K562 (cell line): ENCODE measurements around the gene CCDC102B. TPM values are rescaled to one million over a fixed set of nuclear protein-coding genes. Genes with fewer than 3 reads are reported as not detected.

Source experiments
- ATAC-seq: fragments of 200-7000 bp; cut with Tn5 transposase; 3 replicates; pipeline ENCODE4 v1.9.1; 2020; ENCODE audit warnings: moderate library complexity
- BruUV-seq: library from RNA; stranded (reverse); fragments of 400-500 nt; replicated peaks from 2 replicates; lab custom pipeline; 2021; lab: Mats Ljungman, UMichigan
- CTCF ChIA-PET: fragments of 300-600 bp; formaldehyde crosslinking; extraction: SDS; loops from one replicate; lab custom pipeline; 2021; ENCODE audit warnings: low intra/inter-chr PET ratio; lab: Yijun Ruan, JAX
- POLR2A ChIA-PET: fragments of 300-600, 350-650 bp; sonication (Branson Sonifier 250); formaldehyde crosslinking; extraction: SDS; loops from one replicate; lab custom pipeline; 2021; ENCODE audit warnings: antibody characterized with exemption, inconsistent platforms; lab: Yijun Ruan, JAX
- DNase-seq, 4 experiments: peaks; one replicate each; pipeline versions ENCODE4 v3.0.0 to v3.0.0-alpha.2; 2011 to 2018; ENCODE audit warnings: low spot score in 3 of 4, mixed read lengths in 3 of 4; ENCODE audit errors: extremely low read depth in 1 of 4
- FAIRE-seq: peaks from 2 replicates; lab custom pipeline; 2011; peaks lifted over from hg19 to GRCh38; lab: Jason Lieb, UNC
- H2AFZ ChIP-seq: 2 replicates; pipeline ENCODE4 v1.6.0; 2011; ENCODE audit warnings: low read depth, low read length, control low read depth, inconsistent platforms
- H3K27ac ChIP-seq: fragments of 200-600 bp; 3 replicates; pipeline ENCODE4 v1.8.0; 2011; ENCODE audit warnings: low read depth, mild to moderate bottlenecking, control low read depth, inconsistent platforms, low read length, moderate library complexity, mixed read lengths; ENCODE audit errors: extremely low read depth
- H3K27me3 ChIP-seq, 2 experiments: fragments of 300-600 bp in 1 of 2; 2 replicates in 1 of 2; 3 replicates in 1 of 2; pipeline versions ENCODE4 v1.6.0 to v1.8.0; 2011; ENCODE audit warnings: inconsistent platforms in 2 of 2, low read length in 2 of 2, mild to moderate bottlenecking in 1 of 2, mixed read lengths in 1 of 2, moderate library complexity in 1 of 2; ENCODE audit not compliant: control insufficient read depth in 2 of 2, insufficient read depth in 2 of 2
- H3K36me3 ChIP-seq: fragments of 300-600 bp; 3 replicates; pipeline ENCODE4 v1.8.0; 2011; ENCODE audit warnings: mild to moderate bottlenecking, low read length, inconsistent platforms; ENCODE audit not compliant: control insufficient read depth, insufficient read depth
- H3K4me1 ChIP-seq, 2 experiments: fragments of 200-600 bp in 1 of 2; replicated peaks in 1 of 2; 2 replicates in 1 of 2; 3 replicates in 1 of 2; pipeline versions ENCODE4 v1.5.1 to v1.8.0; 2011; ENCODE audit warnings: inconsistent platforms in 2 of 2, low read length in 2 of 2, mild to moderate bottlenecking in 1 of 2, mixed read lengths in 1 of 2, moderate library complexity in 1 of 2; ENCODE audit not compliant: control insufficient read depth in 2 of 2, insufficient read depth in 2 of 2
- H3K4me2 ChIP-seq: 2 replicates; pipeline ENCODE4 v1.6.1; 2011; ENCODE audit warnings: low read length, control low read depth, inconsistent platforms, mixed read lengths; ENCODE audit not compliant: insufficient read depth
- H3K4me3 ChIP-seq: fragments of 200-600 bp; sonication (generic), shearing (Covaris generic); 2 replicates; pipeline ENCODE4 v1.5.1; 2016; ENCODE audit warnings: control low read depth, inconsistent platforms
- H3K79me2 ChIP-seq: fragments of 200-600 bp; 3 replicates; pipeline ENCODE4 v1.8.0; 2011; ENCODE audit warnings: low read length, inconsistent platforms; ENCODE audit not compliant: control insufficient read depth, insufficient read depth
- H3K9ac ChIP-seq, 2 experiments: 2 replicates each; pipeline versions ENCODE4 v1.6.0 to v1.6.1; 2011; ENCODE audit warnings: low read depth in 2 of 2, low read length in 2 of 2, control low read depth in 1 of 2, inconsistent platforms in 1 of 2, mild to moderate bottlenecking in 1 of 2, mixed read lengths in 1 of 2; ENCODE audit not compliant: insufficient read depth in 1 of 2
- H3K9me1 ChIP-seq: one replicate; pipeline ENCODE4 v1.6.0; 2011; ENCODE audit warnings: inconsistent platforms, mild to moderate bottlenecking, low read length, moderate library complexity; ENCODE audit not compliant: control insufficient read depth, insufficient read depth
- H3K9me3 ChIP-seq: replicated peaks from 2 replicates; pipeline ENCODE4 v1.5.1; 2011; ENCODE audit warnings: low read depth, low read length, inconsistent platforms; ENCODE audit not compliant: control insufficient read depth, insufficient read depth
- H4K20me1 ChIP-seq: replicated peaks from 2 replicates; pipeline ENCODE4 v1.6.1; 2011; ENCODE audit warnings: low read length, inconsistent platforms, mixed read lengths; ENCODE audit not compliant: control insufficient read depth, insufficient read depth
- CEBPZ ChIP-seq: fragments of 150-350 bp; IDR thresholded peaks from 2 replicates; pipeline ENCODE4 v1.6.1; 2014; ENCODE audit warnings: low read depth, mild to moderate bottlenecking, low read length, borderline replicate concordance
- EP300 ChIP-seq: IDR thresholded peaks from 2 replicates; pipeline ENCODE4 v1.6.1; 2012; ENCODE audit warnings: low read length, improper control_type of control experiment
- HIVEP1 ChIP-seq: fragments of 250-450 bp; sonication (Bioruptor Pico); IDR thresholded peaks from 2 replicates; pipeline ENCODE4 v1.4.0; 2020; ENCODE audit warnings: mild to moderate bottlenecking
- HNRNPK ChIP-seq: fragments of 200-400 bp; formaldehyde crosslinking; IDR thresholded peaks from one replicate; pipeline ENCODE4 v1.6.1; 2018; ENCODE audit warnings: mild to moderate bottlenecking, low read depth, low read length; ENCODE audit not compliant: poor library complexity, severe bottlenecking
- MTA2 ChIP-seq: fragments of 450-650 bp; IDR thresholded peaks from 2 replicates; pipeline ENCODE4 v1.6.1; 2016; ENCODE audit warnings: low read depth
- SIN3A ChIP-seq, 2 experiments: fragments of 150-350 bp in 1 of 2; IDR thresholded peaks; 2 replicates each; pipeline ENCODE4 v1.6.1; 2011 to 2016; ENCODE audit warnings: borderline replicate concordance in 2 of 2, low read depth in 2 of 2, low read length in 2 of 2, mild to moderate bottlenecking in 2 of 2, moderate library complexity in 2 of 2; ENCODE audit not compliant: control insufficient read depth in 1 of 2
- SIX5 ChIP-seq, 2 experiments: IDR thresholded peaks; 2 replicates each; pipeline ENCODE4 v1.6.1; 2011; ENCODE audit warnings: low read length in 2 of 2, borderline replicate concordance in 1 of 2, low read depth in 1 of 2, mild to moderate bottlenecking in 1 of 2, moderate library complexity in 1 of 2; ENCODE audit not compliant: insufficient read depth in 1 of 2
- SRSF7 ChIP-seq: fragments of 200-400 bp; formaldehyde crosslinking; optimal IDR thresholded peaks from 2 replicates; pipeline ENCODE3; 2017; ENCODE audit warnings: mild to moderate bottlenecking, low read depth, low read length
- TAF15 ChIP-seq: fragments of 200-400 bp; formaldehyde crosslinking; IDR thresholded peaks from 2 replicates; pipeline ENCODE4 v1.6.1; 2017; ENCODE audit warnings: mild to moderate bottlenecking, low read depth, low read length, moderate library complexity
- ZFPM2 ChIP-seq: fragments of 250-450 bp; sonication (Bioruptor Pico); IDR thresholded peaks from 2 replicates; pipeline ENCODE4 v1.5.1; 2022; ENCODE audit warnings: mild to moderate bottlenecking
- ZNF232 ChIP-seq: sonication (generic); formaldehyde crosslinking; IDR thresholded peaks from 2 replicates; pipeline ENCODE4 v1.8.0; 2022; ENCODE audit warnings: mild to moderate bottlenecking, missing genetic modification reagents
- ZNF280B ChIP-seq: fragments of 250-450 bp; sonication (Bioruptor Pico); IDR thresholded peaks from 2 replicates; pipeline ENCODE4 v1.5.1; 2021; ENCODE audit warnings: mild to moderate bottlenecking
- ZNF347 ChIP-seq: fragments of 450-650 bp; formaldehyde crosslinking; IDR thresholded peaks from 2 replicates; pipeline ENCODE4 v1.4.0; 2020; ENCODE audit warnings: low read depth, mild to moderate bottlenecking, moderate library complexity
- ZNF384 ChIP-seq: IDR thresholded peaks from 2 replicates; pipeline ENCODE4 v1.6.1; 2012; ENCODE audit warnings: low read depth, low read length, improper control_type of control experiment
- WGBS: fragments of 100-300 bp; shearing (Covaris generic); methylation state at CpG from one replicate; pipeline ENCODE4 v1.1.6; 2016; ENCODE audit warnings: low coverage, mixed read lengths; ENCODE audit not compliant: insufficient coverage; ENCODE audit errors: missing lambda C conversion rate; 5-methylcytosine and 5-hydroxymethylcytosine counted together
- in situ Hi-C: fragments of 300-500 bp; cut with MboI; formaldehyde crosslinking; loops from 4 replicates; pipeline ENCODE4 v1.15.0; 2018; ENCODE audit warnings: inconsistent platforms, mixed read lengths
- intact Hi-C: fragments of 100-400 bp; cut with micrococcal nuclease; formaldehyde crosslinking; loops from 2 replicates; pipeline ENCODE4 v1.14.2; 2022
- polyA plus RNA-seq, 8 experiments: library from polyadenylated mRNA; depleted of rRNA in 4 of 8; stranded (reverse) in 5 of 8; unstranded in 3 of 8; fragments of >200 nt; fragmentation: Nextera tagmentation in 2 of 8; fragmentation: Illumina TruSeq in 1 of 8; extraction: Ambion mirVana in 2 of 8; extraction: Trizol in 1 of 8; gene quantifications; 2 replicates each; pipeline versions ENCODE4 v1.2.1 to v1.2.3, GENCODE V29; 2011 to 2014; ENCODE audit warnings: inconsistent platforms in 1 of 8, missing spikeins in 1 of 8
- total RNA-seq, 7 experiments: library from RNA; depleted of rRNA in 6 of 7; stranded (reverse); fragments of >200 nt in 6 of 7; fragmentation: Illumina TruSeq in 2 of 7; extraction: Trizol in 2 of 7; gene quantifications; 2 replicates each; pipeline versions ENCODE4 v1.2.1 to v1.2.3, GENCODE V29; 2011 to 2021; ENCODE audit warnings: low replicate concordance in 1 of 7

CCDC102B gene
- total and polyA plus RNA-seq, 9 of the 15 experiments (the other 6 are each of a cell fraction or from before 2014, with no cell fraction given), result 0.18 to 1.5 (median 0.73) TPM

GRCh38 chr18:69022426-69022825 is 224.5 kb downstream of the CCDC102B start (continued):
- no peak for TF ChIP-seq ZNF232 (CRISPR knock-in tag)
- TF ChIP-seq, all 486 proteins: peak for 0

GRCh38 chr18:69031571-69031970 is 233.7 kb downstream of the CCDC102B start:
- no peaks in the 10 kb centered on the region for H3K4me1 ChIP-seq
- H3K79me2 ChIP-seq, result no peaks in the 10 kb centered on the region
- H3K4me2 ChIP-seq, result no peak overlapping the region
- no peak overlapping the region for H2AFZ ChIP-seq
- no peaks in the 10 kb centered on the region for H3K9me3 ChIP-seq
- DNase-seq (no peak), ATAC-seq (no peak), FAIRE-seq (no peak)
- H3K9me1 ChIP-seq, result no peaks in the 10 kb centered on the region
- TF ChIP-seq HNRNPK (no peak), SIX5 (IDR thresholded peaks at IDR 0.05; ENCODE audit: borderline replicate concordance in 1 of 2, insufficient read depth in 1 of 2, low read depth in 1 of 2, low read length in 2 of 2) (no peak), SRSF7 (no peak), ZFPM2 (CRISPR knock-in tag) (no peak), SIN3A (IDR thresholded peaks at IDR 0.05; ENCODE audit: borderline replicate concordance in 2 of 2, control insufficient read depth in 1 of 2, low read depth in 2 of 2, low read length in 2 of 2) (no peak), HIVEP1 (CRISPR knock-in tag) (no peak), ZNF280B (CRISPR knock-in tag) (no peak), ZNF347 (CRISPR knock-in tag) (no peak), CEBPZ (no peak), TAF15 (no peak), EP300 (no peak), ZNF384 (no peak), MTA2 (no peak)
- no peaks in the 10 kb centered on the region for H3K36me3 ChIP-seq
- H3K27ac ChIP-seq, result no peak overlapping the region
- in situ Hi-C loops (no loop called here), intact Hi-C loops (no loop called here)
- no TSS peak for BruUV-seq
- CTCF ChIA-PET, result no interaction called here
- POLR2A ChIA-PET, result no interaction called here
- WGBS, result 17% methylated on average over 1 of the region's 1 CpG
- no peak overlapping the region for H3K4me3 ChIP-seq
- H4K20me1 ChIP-seq, result no peaks in the 10 kb centered on the region
- no peak overlapping the region for H3K9ac ChIP-seq
- no peaks in the 10 kb centered on the region for H3K27me3 ChIP-seq
